IMR-90 (cell line): ENCODE results near the gene ARHGAP19. TPM values are rescaled to one million over a fixed set of nuclear protein-coding genes. Genes with fewer than 3 reads are reported as not detected.

ENCODE experiments used
- ATAC-seq: fragments of 200-7000 bp; cut with Tn5 transposase; 2 replicates; pipeline ENCODE4 v1.9.1; 2020; ENCODE audit warnings: low read depth, mild to moderate bottlenecking, moderate library complexity
- BruUV-seq: library from RNA; stranded (reverse); fragments of 400-500 nt; replicated peaks from 2 replicates; lab custom pipeline; 2021; lab: Mats Ljungman, UMichigan
- CTCF ChIA-PET: fragments of 300-600 bp; formaldehyde crosslinking; extraction: SDS; loops from one replicate; lab custom pipeline; 2021; ENCODE audit warnings: antibody characterized with exemption; lab: Yijun Ruan, JAX
- POLR2A ChIA-PET: fragments of 300-600 bp; sonication (Branson Sonifier 250); formaldehyde crosslinking; loops from one replicate; lab custom pipeline; 2022; ENCODE audit warnings: antibody characterized with exemption; ENCODE audit not compliant: unreplicated experiment; lab: Charles Lee
- DNase-seq: peaks from one replicate; pipeline ENCODE4 v3.0.0; 2013
- H2AFZ ChIP-seq: replicated peaks from 2 replicates; pipeline ENCODE3; 2013; ENCODE audit warnings: low read length, mild to moderate bottlenecking; ENCODE audit not compliant: poor library complexity
- H2AK5ac ChIP-seq: 2 replicates; pipeline ENCODE4 v1.6.1; 2013; ENCODE audit warnings: low read depth, low read length, inconsistent platforms
- H2AK9ac ChIP-seq: replicated peaks from 2 replicates; pipeline ENCODE3; 2013; ENCODE audit warnings: mild to moderate bottlenecking, low read depth, low read length, moderate library complexity; ENCODE audit not compliant: poor library complexity
- H2BK120ac ChIP-seq: 2 replicates; pipeline ENCODE4 v1.6.1; 2013; ENCODE audit warnings: low read depth, low read length, inconsistent platforms
- H2BK15ac ChIP-seq: 3 replicates; pipeline ENCODE4 v1.6.1; 2013; ENCODE audit warnings: low read depth, low read length, inconsistent platforms
- H2BK20ac ChIP-seq: 2 replicates; pipeline ENCODE4 v1.6.1; 2013; ENCODE audit warnings: low read depth, mild to moderate bottlenecking, inconsistent platforms, low read length, moderate library complexity
- H2BK5ac ChIP-seq: 2 replicates; pipeline ENCODE4 v1.6.1; 2013; ENCODE audit warnings: mild to moderate bottlenecking, low read depth, low read length, inconsistent platforms; ENCODE audit not compliant: poor library complexity, severe bottlenecking
- H3K14ac ChIP-seq: replicated peaks from 2 replicates; pipeline ENCODE4 v1.6.1; 2013; ENCODE audit warnings: low read depth, low read length, inconsistent platforms
- H3K18ac ChIP-seq: 2 replicates; pipeline ENCODE4 v1.6.1; 2013; ENCODE audit warnings: low read depth, low read length, control low read depth
- H3K23ac ChIP-seq: 2 replicates; pipeline ENCODE4 v1.6.1; 2013; ENCODE audit warnings: low read depth, low read length, inconsistent platforms
- H3K27ac ChIP-seq: 2 replicates; pipeline ENCODE4 v1.5.1; 2013; ENCODE audit warnings: mild to moderate bottlenecking, control low read depth, low read length; ENCODE audit not compliant: insufficient read depth
- H3K27me3 ChIP-seq: 2 replicates; pipeline ENCODE4 v1.6.1; 2013; ENCODE audit warnings: low read length; ENCODE audit not compliant: control insufficient read depth, insufficient read depth
- H3K36me3 ChIP-seq: 2 replicates; pipeline ENCODE4 v1.6.1; 2013; ENCODE audit warnings: low read length, mixed read lengths; ENCODE audit not compliant: control insufficient read depth, insufficient read depth
- H3K4ac ChIP-seq: 2 replicates; pipeline ENCODE4 v1.6.1; 2013; ENCODE audit warnings: low read depth, low read length, inconsistent platforms
- H3K4me1 ChIP-seq: 2 replicates; pipeline ENCODE4 v1.6.1; 2013; ENCODE audit warnings: low read length, mixed read lengths; ENCODE audit not compliant: control insufficient read depth, insufficient read depth
- H3K4me2 ChIP-seq: 2 replicates; pipeline ENCODE4 v1.6.1; 2013; ENCODE audit warnings: low read depth, mild to moderate bottlenecking, control low read depth, low read length, moderate library complexity
- H3K4me3 ChIP-seq: 2 replicates; pipeline ENCODE4 v1.5.1; 2013; ENCODE audit warnings: low read depth, mild to moderate bottlenecking, control low read depth, low read length, moderate library complexity; ENCODE audit not compliant: insufficient read depth
- H3K56ac ChIP-seq: 2 replicates; pipeline ENCODE4 v1.6.1; 2013; ENCODE audit warnings: low read length, inconsistent platforms; ENCODE audit not compliant: insufficient read depth; ENCODE audit errors: extremely low read depth
- H3K79me1 ChIP-seq, 2 experiments: 2 replicates each; pipeline ENCODE4 v1.6.1; 2013; ENCODE audit warnings: low read length in 2 of 2, inconsistent platforms in 1 of 2, low read depth in 1 of 2
- H3K9ac ChIP-seq: 2 replicates; pipeline ENCODE4 v1.6.1; 2013; ENCODE audit warnings: low read depth, low read length, control low read depth
- H3K9me1 ChIP-seq: 2 replicates; pipeline ENCODE4 v1.6.1; 2013; ENCODE audit warnings: low read length, inconsistent platforms; ENCODE audit not compliant: insufficient read depth
- H3K9me3 ChIP-seq: 2 replicates; pipeline ENCODE4 v1.6.1; 2013; ENCODE audit warnings: low read length; ENCODE audit not compliant: control insufficient read depth, insufficient read depth
- H4K20me1 ChIP-seq: 2 replicates; pipeline ENCODE4 v1.6.1; 2013; ENCODE audit warnings: low read length, inconsistent platforms; ENCODE audit not compliant: insufficient read depth
- H4K5ac ChIP-seq: 2 replicates; pipeline ENCODE4 v1.6.1; 2013; ENCODE audit warnings: mild to moderate bottlenecking, low read depth, low read length, control low read depth
- H4K8ac ChIP-seq, 2 experiments: 2 replicates each; pipeline ENCODE4 v1.6.1; 2013; ENCODE audit warnings: low read depth in 2 of 2, low read length in 2 of 2, control low read depth in 1 of 2, inconsistent platforms in 1 of 2
- H4K91ac ChIP-seq: 2 replicates; pipeline ENCODE4 v1.6.1; 2013; ENCODE audit warnings: low read depth, low read length, inconsistent platforms; ENCODE audit not compliant: insufficient read depth
- BHLHE40 ChIP-seq: fragments of 150-350 bp; IDR thresholded peaks from 2 replicates; pipeline ENCODE4 v1.6.1; 2016; ENCODE audit warnings: mild to moderate bottlenecking, low read depth, low read length
- CEBPB ChIP-seq: IDR thresholded peaks from 2 replicates; pipeline ENCODE4 v1.6.1; 2012; ENCODE audit warnings: low read depth, low read length, improper control_type of control experiment
- CHD1 ChIP-seq: IDR thresholded peaks from 2 replicates; pipeline ENCODE4 v1.6.1; 2012; ENCODE audit warnings: low read depth, low read length, improper control_type of control experiment
- ELK1 ChIP-seq: fragments of 150-350 bp; IDR thresholded peaks from 2 replicates; pipeline ENCODE4 v1.6.1; 2016; ENCODE audit warnings: low read depth, mild to moderate bottlenecking, low read length, moderate library complexity, borderline replicate concordance
- FOS ChIP-seq: fragments of 150-350 bp; IDR thresholded peaks from 2 replicates; pipeline ENCODE4 v1.6.1; 2016; ENCODE audit warnings: low read depth, low read length
- MAFK ChIP-seq: IDR thresholded peaks from 2 replicates; pipeline ENCODE4 v1.6.1; 2012; ENCODE audit warnings: low read depth, low read length, improper control_type of control experiment
- MAZ ChIP-seq: IDR thresholded peaks from 2 replicates; pipeline ENCODE4 v1.6.1; 2012; ENCODE audit warnings: low read depth, mild to moderate bottlenecking, low read length, improper control_type of control experiment, moderate library complexity, borderline replicate concordance
- MXI1 ChIP-seq: IDR thresholded peaks from 2 replicates; pipeline ENCODE4 v1.6.1; 2012; ENCODE audit warnings: low read depth, mild to moderate bottlenecking, low read length, moderate library complexity, borderline replicate concordance
- NFE2L2 ChIP-seq: fragments of 150-350 bp; IDR thresholded peaks from 2 replicates; pipeline ENCODE4 v1.6.1; 2016; ENCODE audit warnings: low read depth, mild to moderate bottlenecking, low read length
- POLR2A ChIP-seq: IDR thresholded peaks from 2 replicates; pipeline ENCODE4 v1.6.1; 2012; ENCODE audit warnings: mild to moderate bottlenecking, low read depth, low read length
- RAD21 ChIP-seq: IDR thresholded peaks from 2 replicates; pipeline ENCODE4 v1.6.1; 2012; ENCODE audit warnings: low read length, improper control_type of control experiment
- RCOR1 ChIP-seq: IDR thresholded peaks from 2 replicates; pipeline ENCODE4 v1.6.1; 2012; ENCODE audit warnings: mild to moderate bottlenecking, low read length, improper control_type of control experiment; ENCODE audit not compliant: insufficient replicate concordance
- RFX5 ChIP-seq: IDR thresholded peaks from 2 replicates; pipeline ENCODE4 v1.8.0; 2012; ENCODE audit warnings: low read depth, mild to moderate bottlenecking, low read length, moderate library complexity
- SMC3 ChIP-seq: fragments of 150-350 bp; IDR thresholded peaks from 2 replicates; pipeline ENCODE4 v1.6.1; 2016; ENCODE audit warnings: low read depth, mild to moderate bottlenecking, antibody characterized with exemption, low read length, moderate library complexity
- USF2 ChIP-seq: fragments of 150-350 bp; IDR thresholded peaks from 2 replicates; pipeline ENCODE4 v1.6.1; 2017; ENCODE audit warnings: mild to moderate bottlenecking, antibody characterized with exemption, low read length, low read depth
- WGBS, 2 experiments: methylation state at CpG; one replicate each; pipeline versions ENCODE4 v1.1.5 to v1.1.7; 2013; ENCODE audit warnings: missing lambda C conversion rate in 2 of 2; ENCODE audit not compliant: insufficient read length in 1 of 2; ENCODE audit errors: extremely low coverage in 2 of 2; 5-methylcytosine and 5-hydroxymethylcytosine counted together
- dilution Hi-C: fragments of 300-500 bp; cut with HindIII; formaldehyde crosslinking; loops from one replicate; pipeline ENCODE4 v1.14.3; 2018; ENCODE audit warnings: low sequenced_read_pairs; ENCODE audit not compliant: unreplicated experiment
- in situ Hi-C: fragments of 300-500 bp; cut with MboI; formaldehyde crosslinking; loops from 3 replicates; pipeline ENCODE4 v1.14.3; 2019; ENCODE audit warnings: low sequenced_read_pairs, inconsistent platforms, mixed read lengths
- intact Hi-C: fragments of 100-400 bp; cut with micrococcal nuclease; formaldehyde crosslinking; loops from 2 replicates; pipeline ENCODE4 v1.10.0; 2022
- polyA plus RNA-seq, 3 experiments: library from polyadenylated mRNA; depleted of rRNA; stranded (reverse); fragments of >200 nt; gene quantifications; 2 replicates each; pipeline ENCODE4 v1.2.3, GENCODE V29; 2012; ENCODE audit warnings: low replicate concordance in 1 of 3
- total RNA-seq: library from RNA; depleted of rRNA; stranded (reverse); fragments of >200 nt; gene quantifications from 2 replicates; pipeline ENCODE4 v1.2.3, GENCODE V29; 2012
- TF ChIP-seq, protein P1 (sequence below): conservative IDR thresholded peaks from 2 replicates; pipeline ENCODE4 v1.5.1; 2012; ENCODE audit warnings: mild to moderate bottlenecking, low read depth, low read length, improper control_type of control experiment

The ARHGAP19 gene
- total and polyA plus RNA-seq, 2 of the 4 experiments (the other 2 are of a cell fraction) = 6.3 to 7.0 TPM

GRCh38 chr10:97176226-97176625 lies 116.2 kb downstream of the ARHGAP19 start:
- CTCF ChIA-PET = no interaction called here
- no peak for TF ChIP-seq NFE2L2
- no peak for TF ChIP-seq MAZ
- no peak for TF ChIP-seq BHLHE40
- TF ChIP-seq CEBPB = no peak
- no peak for TF ChIP-seq RCOR1
- no peak for TF ChIP-seq ELK1
- TF ChIP-seq, protein P1, sequence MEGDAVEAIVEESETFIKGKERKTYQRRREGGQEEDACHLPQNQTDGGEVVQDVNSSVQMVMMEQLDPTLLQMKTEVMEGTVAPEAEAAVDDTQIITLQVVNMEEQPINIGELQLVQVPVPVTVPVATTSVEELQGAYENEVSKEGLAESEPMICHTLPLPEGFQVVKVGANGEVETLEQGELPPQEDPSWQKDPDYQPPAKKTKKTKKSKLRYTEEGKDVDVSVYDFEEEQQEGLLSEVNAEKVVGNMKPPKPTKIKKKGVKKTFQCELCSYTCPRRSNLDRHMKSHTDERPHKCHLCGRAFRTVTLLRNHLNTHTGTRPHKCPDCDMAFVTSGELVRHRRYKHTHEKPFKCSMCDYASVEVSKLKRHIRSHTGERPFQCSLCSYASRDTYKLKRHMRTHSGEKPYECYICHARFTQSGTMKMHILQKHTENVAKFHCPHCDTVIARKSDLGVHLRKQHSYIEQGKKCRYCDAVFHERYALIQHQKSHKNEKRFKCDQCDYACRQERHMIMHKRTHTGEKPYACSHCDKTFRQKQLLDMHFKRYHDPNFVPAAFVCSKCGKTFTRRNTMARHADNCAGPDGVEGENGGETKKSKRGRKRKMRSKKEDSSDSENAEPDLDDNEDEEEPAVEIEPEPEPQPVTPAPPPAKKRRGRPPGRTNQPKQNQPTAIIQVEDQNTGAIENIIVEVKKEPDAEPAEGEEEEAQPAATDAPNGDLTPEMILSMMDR = no peak
- TF ChIP-seq RFX5 = no peak
- TF ChIP-seq POLR2A = no peak
- TF ChIP-seq FOS = no peak
- TF ChIP-seq RAD21 = no peak
- TF ChIP-seq USF2 = no peak
- no peak for TF ChIP-seq CHD1
- no peak for TF ChIP-seq MXI1
- no peak for TF ChIP-seq SMC3
- TF ChIP-seq MAFK = no peak

More at GRCh38 chr10:97176226-97176625, 116.2 kb downstream of the ARHGAP19 start:
- no peak overlapping the region for H3K56ac ChIP-seq
- no peak overlapping the region for H2BK20ac ChIP-seq
- no peak overlapping the region for H3K23ac ChIP-seq
- no peak overlapping the region for H3K4me3 ChIP-seq
- POLR2A ChIA-PET = no interaction called here
- H2BK5ac ChIP-seq = no peak overlapping the region
- H3K14ac ChIP-seq = no peak overlapping the region
- H3K27ac ChIP-seq = no peak overlapping the region
- no peaks in the 10 kb centered on the region for H3K9me3 ChIP-seq
- no peaks in the 10 kb centered on the region for H3K9me1 ChIP-seq
- 71% methylated on average over 2 of the region's 5 CpGs; no CpG with 5 or more reads in 1 of the 2 experiments for WGBS, 2 experiments
- no peak overlapping the region for H3K9ac ChIP-seq
- no peaks in the 10 kb centered on the region for H3K79me1 ChIP-seq
- H4K5ac ChIP-seq = no peak overlapping the region
- no peak overlapping the region for H4K91ac ChIP-seq
- DNase-seq (no peak), ATAC-seq (no peak)
- no peak overlapping the region for H3K4me2 ChIP-seq
- no peak overlapping the region for H2BK120ac ChIP-seq
- no peak overlapping the region for H2BK15ac ChIP-seq
- intact Hi-C loops (no loop called here), dilution Hi-C loops (no loop called here), in situ Hi-C loops (no loop called here)
- H2AK9ac ChIP-seq = no peak overlapping the region
- H3K36me3 ChIP-seq = no peaks in the 10 kb centered on the region
- H3K18ac ChIP-seq = no peak overlapping the region
- no peak overlapping the region for H2AK5ac ChIP-seq
- no TSS peak for BruUV-seq
- H3K27me3 ChIP-seq = peaks cover 55% of the 10 kb centered on the region
- no peak overlapping the region for H4K8ac ChIP-seq
- H4K20me1 ChIP-seq = no peaks in the 10 kb centered on the region
- H3K4me1 ChIP-seq = no peaks in the 10 kb centered on the region
- H3K4ac ChIP-seq = no peak overlapping the region
- H2AFZ ChIP-seq = no peak overlapping the region
